HepG2 (cell line): ENCODE results near the gene PSENEN. TPM values are rescaled to one million over a fixed set of nuclear protein-coding genes. Genes with fewer than 3 reads are reported as not detected.
A peak's percentile ranks its signal among the peaks of the same experiment; 100 is the strongest.

Experiments used
- CREBL2 ChIP-seq: sonication (generic); formaldehyde crosslinking; IDR thresholded peaks from 2 replicates; pipeline ENCODE4 v1.8.1; 2023; ENCODE audit warnings: missing genetic modification reagents, mild to moderate bottlenecking, borderline replicate concordance
- FOSL1 ChIP-seq: sonication (generic); formaldehyde crosslinking; IDR thresholded peaks from 2 replicates; pipeline ENCODE4 v1.9.0; 2021; ENCODE audit warnings: missing genetic modification reagents, borderline replicate concordance
- HBP1 ChIP-seq: IDR thresholded peaks from 2 replicates; pipeline ENCODE4 v1.6.1; 2016; ENCODE audit warnings: low read depth, control low read depth
- HNF4A ChIP-seq: sonication (generic); formaldehyde crosslinking; IDR thresholded peaks from 2 replicates; pipeline ENCODE4 v1.4.0; 2020; ENCODE audit warnings: missing genetic modification reagents
- HNRNPLL ChIP-seq: fragments of 200-400 bp; formaldehyde crosslinking; IDR thresholded peaks from 2 replicates; pipeline ENCODE4 v1.6.1; 2017; ENCODE audit warnings: mild to moderate bottlenecking, low read depth, low read length; ENCODE audit not compliant: poor library complexity, severe bottlenecking
- MXD3 ChIP-seq: IDR thresholded peaks from 2 replicates; pipeline ENCODE4 v1.6.1; 2016; ENCODE audit warnings: mild to moderate bottlenecking, missing biosample characterization, missing genetic modification reagents
- PREB ChIP-seq: sonication (generic); formaldehyde crosslinking; IDR thresholded peaks from 2 replicates; pipeline ENCODE4 v1.4.0; 2020; ENCODE audit warnings: missing genetic modification reagents
- TFAP4 ChIP-seq: sonication (generic); IDR thresholded peaks from 2 replicates; pipeline ENCODE4 v1.6.1; 2016; ENCODE audit warnings: low read depth, borderline replicate concordance
- ZBTB1 ChIP-seq: sonication (generic); formaldehyde crosslinking; IDR thresholded peaks from 2 replicates; pipeline ENCODE4 v1.4.0; 2020; ENCODE audit warnings: missing genetic modification reagents, borderline replicate concordance
- ZBTB25 ChIP-seq: IDR thresholded peaks from 2 replicates; pipeline ENCODE4 v1.6.1; 2018; ENCODE audit warnings: missing genetic modification reagents
- ZFX ChIP-seq: sonication (generic); formaldehyde crosslinking; IDR thresholded peaks from 2 replicates; pipeline ENCODE4 v1.4.0; 2020; ENCODE audit warnings: mild to moderate bottlenecking, low read depth, missing genetic modification reagents, moderate library complexity
- ZNF143 ChIP-seq: sonication (generic); formaldehyde crosslinking; IDR thresholded peaks from 2 replicates; pipeline ENCODE4 v1.4.0; 2020; ENCODE audit warnings: missing genetic modification reagents
- ZNF205 ChIP-seq: IDR thresholded peaks from 2 replicates; pipeline ENCODE4 v1.6.1; 2018; ENCODE audit warnings: missing biosample characterization, missing genetic modification reagents
- ZNF256 ChIP-seq: sonication (generic); formaldehyde crosslinking; conservative IDR thresholded peaks from 2 replicates; pipeline ENCODE4 v1.4.0; 2020; ENCODE audit warnings: missing genetic modification reagents
- ZNF441 ChIP-seq: sonication (generic); formaldehyde crosslinking; IDR thresholded peaks from 2 replicates; pipeline ENCODE4 v1.7.0; 2021; ENCODE audit warnings: missing genetic modification reagents, borderline replicate concordance
- ZNF546 ChIP-seq: sonication (generic); formaldehyde crosslinking; conservative IDR thresholded peaks from 2 replicates; pipeline ENCODE4 v1.8.1; 2023; ENCODE audit warnings: mild to moderate bottlenecking, missing genetic modification reagents
- ZNF567 ChIP-seq: sonication (generic); formaldehyde crosslinking; IDR thresholded peaks from 2 replicates; pipeline ENCODE4 v1.8.1; 2023; ENCODE audit warnings: mild to moderate bottlenecking, missing genetic modification reagents, borderline replicate concordance
- ZNF598 ChIP-seq: sonication (generic); formaldehyde crosslinking; IDR thresholded peaks from 2 replicates; pipeline ENCODE4 v1.5.1; 2020; ENCODE audit warnings: mild to moderate bottlenecking, missing genetic modification reagents, borderline replicate concordance
- ZNF687 ChIP-seq: sonication (generic); formaldehyde crosslinking; IDR thresholded peaks from 2 replicates; pipeline ENCODE4 v1.5.1; 2020; ENCODE audit warnings: mild to moderate bottlenecking, missing genetic modification reagents, moderate library complexity
- ZNF777 ChIP-seq: sonication (generic); formaldehyde crosslinking; IDR thresholded peaks from 2 replicates; pipeline ENCODE4 v1.4.0; 2020; ENCODE audit warnings: missing genetic modification reagents
- polyA plus RNA-seq, 8 experiments: library from polyadenylated mRNA; depleted of rRNA in 3 of 8; stranded (reverse) in 7 of 8; unstranded in 1 of 8; fragments of >200 nt; fragmentation: Illumina TruSeq in 4 of 8; extraction: Trizol in 4 of 8; gene quantifications; 2 replicates each; pipeline versions ENCODE4 v1.2.1 to v1.2.3, GENCODE V29; 2011 to 2016; ENCODE audit warnings: low read depth in 4 of 8, missing spikeins in 1 of 8, mixed read lengths in 1 of 8; ENCODE audit not compliant: insufficient read depth in 1 of 8
- total RNA-seq, 5 experiments: library from RNA; depleted of rRNA; stranded (reverse); fragments of >200 nt; fragmentation: Illumina TruSeq; extraction: Trizol; gene quantifications; 2 replicates each; pipeline ENCODE4 v1.2.3, GENCODE V29; 2016; ENCODE audit warnings: low read depth in 1 of 5

PSENEN gene
- total and polyA plus RNA-seq, 2 of the 13 experiments (the other 11 are each of a cell fraction or from before 2014, with no cell fraction given): 16.9 to 34.2 TPM

GRCh38 chr19:35745328-35746086 is at the start of gene PSENEN, which contains the start of gene U2AF1L4 (continued):
- peak; percentile 17; the same call in 1 of the 2 replicates for TF ChIP-seq ZFX (CRISPR knock-in tag)
- peak; percentile 63; the same call in 1 of the 2 replicates for TF ChIP-seq ZNF598 (CRISPR knock-in tag)
- TF ChIP-seq ZNF441 (CRISPR knock-in tag): no peak
- TF ChIP-seq HBP1: no peak
- TF ChIP-seq TFAP4: peak; percentile 4; the same call in 1 of the 2 replicates
- TF ChIP-seq ZBTB1 (CRISPR knock-in tag): no peak
- peak; percentile 41 for TF ChIP-seq HNRNPLL
- TF ChIP-seq ZNF143: peak; percentile 92
- TF ChIP-seq ZNF256 (CRISPR knock-in tag): no peak
- TF ChIP-seq ZNF205 (CRISPR knock-in tag): no peak
- TF ChIP-seq ZNF687 (CRISPR knock-in tag): no peak; the same call in 1 of the 2 replicates
- no peak for TF ChIP-seq ZBTB25 (CRISPR knock-in tag)
- no peak for TF ChIP-seq MXD3 (CRISPR knock-in tag)
- TF ChIP-seq FOSL1 (CRISPR knock-in tag): no peak
- TF ChIP-seq PREB (CRISPR knock-in tag): no peak
- TF ChIP-seq ZNF567 (CRISPR knock-in tag): no peak
- TF ChIP-seq CREBL2 (CRISPR knock-in tag): no peak
- TF ChIP-seq HNF4A (CRISPR knock-in tag): no peak
- no peak for TF ChIP-seq ZNF777 (CRISPR knock-in tag)
- TF ChIP-seq ZNF546 (CRISPR knock-in tag): no peak
